Measurements from ENCODE around the gene CELF4.

- TF ChIP-seq CTCF (IDR thresholded peaks at IDR 0.05) = no peak
- TF ChIP-seq POLR2A (IDR thresholded peaks at IDR 0.05) = no peak
Observed at GRCh38 chr18:37321582-37322491, 243.8 kb downstream of the CELF4 start.

Data from lower leg skin (tissue), 3 donors.